GM21529 (cell line): ENCODE data around the gene PSMD5.

ENCODE experiments used
- ATAC-seq: cut with Tn5 transposase; IDR thresholded peaks from one replicate; pipeline ENCODE4 v1.9.1; 2021; ENCODE audit not compliant: unreplicated experiment

The PSMD5 gene

DNA sequence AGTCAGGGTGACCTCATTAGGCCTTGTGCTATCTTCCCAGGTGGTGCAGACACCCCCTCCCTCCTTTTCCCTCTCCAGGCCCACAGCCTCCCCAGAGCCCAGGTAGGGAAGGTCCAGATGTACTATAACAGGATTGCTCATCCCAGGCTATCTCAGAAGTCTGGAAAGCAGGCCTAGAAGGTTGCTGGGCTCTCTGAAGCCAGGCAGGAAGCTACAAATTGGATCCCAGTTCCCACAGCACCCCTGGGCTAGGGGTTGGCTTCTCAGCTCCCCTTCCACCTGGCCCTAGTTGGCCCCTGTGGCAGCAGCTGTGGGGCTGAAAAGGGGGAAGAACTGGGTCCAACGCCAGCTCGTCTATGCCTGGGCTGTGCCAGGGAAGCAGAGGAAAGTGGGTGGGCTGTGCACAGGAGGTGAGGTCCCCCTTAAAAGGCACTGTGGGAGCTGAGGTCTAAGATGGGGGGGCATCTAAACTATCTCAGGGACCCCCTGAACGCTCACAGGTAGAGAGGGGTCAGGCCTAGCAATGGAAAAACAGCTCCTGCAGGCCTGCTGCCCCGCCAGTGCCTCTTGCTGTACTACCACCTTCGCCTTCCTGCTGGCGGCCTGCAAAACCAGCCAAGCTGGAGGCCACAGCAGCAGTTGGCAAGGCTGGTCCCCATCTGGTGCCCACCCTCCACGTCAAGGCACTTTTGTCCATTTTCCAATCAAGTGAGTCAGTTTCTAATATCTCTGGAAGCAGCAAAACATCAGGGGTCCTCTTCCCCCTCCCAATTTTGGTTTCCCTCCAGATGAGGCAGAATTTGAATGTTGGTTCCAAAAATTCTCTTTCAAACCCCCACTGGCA is 13.3 kb upstream of the PSMD5 start:
- ATAC-seq = no peak

DNA sequence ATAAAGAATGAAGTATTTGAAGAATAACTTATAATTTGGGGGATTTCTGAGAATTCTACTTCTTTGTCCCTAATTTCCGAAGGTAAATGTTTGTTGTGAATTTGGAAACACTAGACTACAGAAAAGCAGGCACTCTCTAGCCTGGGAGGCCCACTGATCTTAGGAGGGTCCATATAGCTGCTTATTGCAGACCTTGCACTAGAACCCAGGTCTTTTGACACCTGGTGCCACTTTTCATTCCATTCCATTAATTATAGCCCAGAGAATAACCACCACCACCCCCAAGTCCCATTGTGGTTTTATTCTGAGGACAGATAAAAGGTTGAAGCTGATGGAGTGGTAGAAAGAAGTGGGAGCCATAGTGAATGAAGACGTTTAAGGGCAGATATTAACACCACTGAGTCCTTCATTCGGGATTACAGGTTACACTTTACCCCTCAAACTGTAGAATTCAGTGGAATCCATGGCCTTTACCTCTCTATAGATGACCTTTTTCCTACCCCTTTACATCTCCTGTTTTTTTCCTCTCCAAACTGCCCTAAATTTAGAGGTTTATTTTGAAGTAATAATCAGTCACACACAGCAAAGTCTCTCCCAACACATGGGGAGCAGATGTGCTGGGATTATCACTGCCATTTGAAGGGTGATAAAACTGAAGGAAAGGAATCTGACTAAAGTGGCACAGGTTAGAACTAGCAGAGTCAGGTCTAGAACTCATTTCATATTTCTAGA is 12.0 kb upstream of the PSMD5 start:
- no peak for ATAC-seq

DNA sequence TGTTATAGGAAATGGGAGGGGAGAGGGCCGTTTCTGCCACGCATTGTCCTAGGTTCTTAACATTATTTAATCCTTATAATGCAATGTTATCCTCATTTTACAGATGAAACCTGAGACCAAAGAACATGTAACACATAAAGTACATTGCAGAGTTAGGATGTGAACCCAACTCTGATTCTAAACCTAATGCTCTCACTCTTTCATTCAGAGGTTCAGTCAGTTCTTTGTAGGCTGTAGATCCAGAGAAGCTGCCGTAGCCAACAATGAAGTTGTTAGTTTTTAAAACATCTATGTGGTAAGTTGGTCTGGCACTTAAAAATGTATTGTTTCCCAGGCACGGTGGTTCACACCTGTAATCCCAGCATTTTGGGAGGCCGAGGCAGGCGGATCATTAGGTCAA is 10.5 kb upstream of the PSMD5 start:
- no peak for ATAC-seq

GRCh38 chr9:120852240-120853010 is 9.7 kb upstream of the PSMD5 start:
- ATAC-seq = no peak

DNA sequence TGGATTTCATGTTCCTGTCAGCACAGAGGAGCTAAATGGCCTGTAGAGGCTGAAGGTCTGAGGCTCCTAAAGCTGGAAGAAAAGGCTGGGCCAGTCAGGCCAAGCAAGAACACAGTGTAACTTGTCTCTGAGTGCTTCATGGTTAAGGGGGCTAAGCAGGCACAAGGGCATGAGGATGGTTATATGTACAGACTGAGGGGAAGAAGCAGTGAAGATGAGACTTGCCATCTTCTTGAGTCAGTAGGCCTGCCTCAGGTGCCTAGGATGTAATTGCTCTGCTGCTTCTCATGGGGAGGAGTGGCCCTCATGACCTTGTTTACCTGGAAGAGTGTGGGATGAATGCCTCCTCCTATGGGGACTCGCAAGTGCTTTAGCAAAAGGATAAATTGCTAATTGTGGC is 8.7 kb upstream of the PSMD5 start:
- ATAC-seq = no peak

DNA sequence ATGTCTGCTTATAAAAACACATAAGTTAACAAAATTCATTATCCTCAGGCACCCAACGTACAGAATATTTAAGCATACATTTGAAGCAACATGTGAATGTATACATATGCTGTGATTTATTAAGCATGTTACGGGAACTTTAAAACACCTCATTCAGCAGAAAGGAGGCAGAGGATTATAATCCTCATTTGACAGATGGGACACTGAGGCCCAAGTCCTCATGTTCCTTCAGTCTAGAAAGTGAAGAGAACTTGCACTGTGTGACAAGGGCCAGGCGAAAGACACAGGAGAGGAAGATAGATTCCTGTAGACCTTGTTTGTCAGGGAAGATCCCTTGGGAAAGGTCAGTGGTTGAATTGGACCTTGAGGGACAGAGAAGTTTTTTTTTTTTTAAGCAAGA is 7.6 kb upstream of the PSMD5 start:
- ATAC-seq = no peak

DNA sequence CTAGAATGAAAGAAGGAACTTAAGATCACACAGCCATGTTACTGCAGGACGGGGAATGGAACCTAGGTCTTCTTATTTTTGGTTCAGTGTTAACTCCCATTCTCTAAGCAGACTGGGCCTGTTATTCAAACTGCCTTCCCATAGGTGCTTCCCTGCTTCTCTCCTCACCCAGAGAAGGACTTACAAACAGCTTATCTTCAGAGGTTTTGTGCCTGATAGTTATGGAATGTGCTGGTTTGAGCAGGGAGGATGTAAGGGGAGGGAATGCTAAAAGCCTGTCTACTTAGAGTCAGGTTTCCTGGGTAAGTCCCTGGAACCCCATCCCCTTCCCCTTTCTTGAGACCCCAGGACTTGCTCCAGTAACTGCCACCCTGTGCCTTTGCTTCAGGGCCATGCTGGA is 4.2 kb upstream of the PSMD5 start:
- no peak for ATAC-seq

- no peak for ATAC-seq
Measured at GRCh38 chr9:120846251-120846889, 3.6 kb upstream of the PSMD5 start.

- no peak for ATAC-seq
Measured at GRCh38 chr9:120845255-120845654, 2.5 kb upstream of the PSMD5 start.

- ATAC-seq = peak; percentile 14
Measured at GRCh38 chr9:120841930-120842684, 615 bp downstream of the PSMD5 start.

GRCh38 chr9:120839146-120839545 is 3.6 kb downstream of the PSMD5 start:
- ATAC-seq = no peak

DNA sequence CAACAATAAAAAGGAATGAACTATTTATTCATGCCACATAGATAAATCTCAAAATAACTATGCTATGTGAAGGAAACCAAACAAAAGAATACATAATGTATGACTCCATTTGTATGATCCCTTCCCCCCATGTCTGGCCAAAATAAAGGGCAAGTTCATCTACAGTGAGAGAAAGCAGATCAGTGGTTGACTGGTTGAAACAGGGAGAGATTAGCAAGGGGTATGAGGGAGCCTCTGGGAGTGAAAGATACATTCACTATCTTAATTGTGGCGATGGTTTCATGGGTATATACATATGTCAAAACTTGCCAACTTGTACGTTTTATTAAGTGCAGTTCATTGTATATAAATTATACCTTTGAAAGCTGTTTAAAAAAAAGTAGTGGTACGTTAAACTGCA is 4.8 kb downstream of the PSMD5 start:
- no peak for ATAC-seq

GRCh38 chr9:120833325-120833724 is 9.4 kb downstream of the PSMD5 start:
- no peak for ATAC-seq

DNA sequence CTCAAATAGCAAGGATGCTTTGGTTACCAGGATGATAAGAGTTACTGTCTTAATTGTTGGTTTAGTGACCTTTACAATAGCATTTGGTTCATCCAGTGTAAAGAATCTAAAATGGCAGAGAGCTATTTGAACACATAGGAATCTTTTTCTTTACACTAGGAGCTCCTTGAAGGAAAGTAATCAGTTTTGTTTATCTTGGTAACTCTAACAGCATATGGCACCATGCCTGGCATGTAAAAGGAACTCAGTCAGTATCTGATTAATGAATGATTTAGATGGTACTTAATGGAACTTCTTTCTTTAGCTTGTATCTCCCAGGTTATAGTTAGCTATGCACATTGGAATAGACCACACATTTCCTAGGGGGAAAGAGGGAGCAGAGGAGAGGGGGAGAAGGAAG is 9.9 kb downstream of the PSMD5 start:
- ATAC-seq = no peak

GRCh38 chr9:120830865-120831264 is 11.9 kb downstream of the PSMD5 start:
- no peak for ATAC-seq

- ATAC-seq = no peak
Measured at GRCh38 chr9:120830151-120830550, 12.6 kb downstream of the PSMD5 start.

DNA sequence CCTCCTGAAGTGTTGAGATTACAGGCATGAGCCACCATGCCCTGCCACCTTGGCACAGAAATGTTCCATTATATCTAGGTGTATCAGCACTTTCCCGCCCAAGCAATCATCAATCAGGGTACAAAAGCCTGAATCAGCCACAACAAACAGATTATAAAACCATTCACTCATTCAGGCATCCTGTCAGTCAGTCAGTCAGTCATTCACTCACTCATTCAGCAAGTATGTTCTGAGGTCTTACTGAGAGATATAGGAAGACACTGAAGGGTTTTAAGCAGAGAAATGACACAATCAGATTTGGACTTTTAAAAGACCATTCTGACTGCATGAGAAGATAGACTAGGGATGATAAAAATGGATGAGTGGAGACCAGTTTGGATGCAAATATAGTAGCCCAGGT is 13.1 kb downstream of the PSMD5 start:
- no peak for ATAC-seq

DNA sequence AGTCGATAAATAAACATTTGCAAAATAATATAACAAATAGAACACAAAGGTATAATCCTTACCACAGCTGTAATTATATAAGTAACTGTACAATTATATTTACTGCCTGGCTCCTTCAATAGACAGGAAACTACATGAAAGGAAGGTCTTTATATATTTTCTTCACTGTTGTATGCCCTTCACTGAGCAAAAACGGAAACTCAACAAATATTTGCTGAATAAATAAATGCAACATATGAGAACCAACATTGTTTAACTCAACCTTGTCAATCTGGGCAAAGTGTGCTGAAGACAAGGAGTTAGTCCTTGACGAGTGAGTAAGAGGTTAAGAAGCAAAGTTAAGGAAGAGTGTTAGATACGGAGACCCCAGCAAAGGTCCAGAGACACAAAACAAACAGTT is 22.6 kb downstream of the PSMD5 start:
- ATAC-seq = no peak

DNA sequence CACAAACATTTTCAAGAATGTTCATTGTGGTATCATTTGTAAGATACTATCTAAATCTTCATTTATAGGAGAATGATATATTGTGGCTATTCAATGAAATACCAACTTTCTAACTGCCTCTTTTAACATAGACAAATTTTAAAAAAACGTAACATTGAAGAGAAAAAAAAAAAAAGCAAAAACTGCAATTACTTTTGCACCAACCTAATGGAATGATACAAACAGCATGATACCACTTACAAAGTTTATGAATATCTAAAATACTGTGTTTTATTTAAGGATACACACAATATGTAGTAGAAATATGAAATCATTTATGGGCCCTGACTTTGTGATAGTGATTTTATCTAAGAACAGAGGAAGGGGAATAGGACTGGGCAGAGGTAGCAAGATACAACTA is 24.1 kb downstream of the PSMD5 start:
- no peak for ATAC-seq

DNA sequence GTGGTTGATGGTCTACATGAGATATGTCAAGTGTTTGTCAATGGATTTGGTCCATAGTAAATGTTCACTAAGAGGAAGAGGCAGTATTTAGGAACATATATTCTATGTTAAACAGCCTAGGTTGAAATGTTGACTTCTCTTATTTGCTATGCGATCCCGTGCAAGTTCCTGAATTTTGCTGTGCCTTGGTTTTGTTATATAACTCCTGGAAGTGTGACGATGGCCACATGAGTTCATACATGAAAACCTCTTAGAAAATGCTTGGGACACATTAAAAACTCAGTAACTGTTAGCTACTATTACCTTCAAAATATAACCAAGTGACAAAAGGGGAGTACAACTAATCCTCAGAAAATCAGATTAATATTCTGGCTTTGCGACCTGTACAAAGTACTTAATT is 27.6 kb downstream of the PSMD5 start:
- no peak for ATAC-seq

- ATAC-seq = no peak
Measured at GRCh38 chr9:120808931-120809330, 33.8 kb downstream of the PSMD5 start.
